Posterior vena cava (tissue), 2 donors: ENCODE measurements around the gene CES1. TPM values are rescaled to one million over a fixed set of nuclear protein-coding genes. Genes with fewer than 3 reads are reported as not detected.
A peak's percentile ranks its signal among the peaks of the same experiment; 100 is the strongest.
"Not testable (repeated sequence)": the region's sequence is repeated elsewhere in the genome, so short reads cannot be mapped to it uniquely, and the experiment has no call there.

Source experiments
- DNase-seq: peaks from one replicate; pipeline ENCODE4 v3.0.0-alpha.2; 2020; ENCODE audit warnings: low spot score
- intact Hi-C, 2 donors: fragments of 100-400 bp; cut with DNase I; formaldehyde crosslinking; loops; one replicate each; pipeline versions ENCODE4 v1.14.1 to v1.14.2; 2022 to 2023
- total RNA-seq, 2 donors: library from RNA; stranded (reverse); fragmentation: NEBNext Ultra II Directional; extraction: Animal tissue kit (Norgen Biotek cat#: 25700); gene quantifications; one replicate each; pipeline ENCODE4 v1.2.1, GENCODE V29; 2021
- donor health status: DM: yes; HTN: yes; CAD: no.
- donor health status: DM: yes; HTN: yes; CAD: no.

Gene CES1
- total RNA-seq, 2 donors from 2014 or later = 29.9 to 95.9 TPM

- intact Hi-C loops = no loop called here
- DNase-seq = no peak
These were observed 22.4 kb downstream of the CES1 start for GRCh38 chr16:55810451-55810961.

- intact Hi-C loops = no loop called here
These were observed 23.0 kb downstream of the CES1 start for GRCh38 chr16:55809851-55810250.

GRCh38 chr16:55809386-55809785 is 23.5 kb downstream of the CES1 start:
- intact Hi-C loops = no loop called here
- DNase-seq = peak; percentile 62

More at GRCh38 chr16:55809851-55810250, 23.0 kb downstream of the CES1 start:
- peak; percentile 45 for DNase-seq

- DNase-seq, intact Hi-C loops: not testable (repeated sequence)
These were observed 24.6 kb downstream of the CES1 start for GRCh38 chr16:55808286-55808685.

- intact Hi-C loops, DNase-seq: not testable (repeated sequence)
These were observed 27.8 kb downstream of the CES1 start for GRCh38 chr16:55805104-55805503.

- intact Hi-C loops, DNase-seq: not testable (repeated sequence)
These were observed 29.2 kb downstream of the CES1 start for GRCh38 chr16:55803681-55804080.

GRCh38 chr16:55792934-55793374 is 39.9 kb downstream of the CES1 start:
- DNase-seq, intact Hi-C loops: not testable (repeated sequence)

GRCh38 chr16:55791512-55791911 is 41.4 kb downstream of the CES1 start:
- intact Hi-C loops, DNase-seq: not testable (repeated sequence)

GRCh38 chr16:55790240-55790639 is 42.7 kb downstream of the CES1 start:
- DNase-seq, intact Hi-C loops: not testable (repeated sequence)

- DNase-seq, intact Hi-C loops: not testable (repeated sequence)
These were observed 50.2 kb downstream of the CES1 start for GRCh38 chr16:55782793-55783091.

- intact Hi-C loops = not testable (repeated sequence)
These were observed 50.7 kb downstream of the CES1 start for GRCh38 chr16:55782091-55782792.

GRCh38 chr16:55781456-55781855 is 51.4 kb downstream of the CES1 start:
- DNase-seq, intact Hi-C loops: not testable (repeated sequence)

More at GRCh38 chr16:55782091-55782792, 50.7 kb downstream of the CES1 start:
- DNase-seq = not testable (repeated sequence)

- DNase-seq, intact Hi-C loops: not testable (repeated sequence)
These were observed 52.8 kb downstream of the CES1 start for GRCh38 chr16:55780095-55780407.

- DNase-seq = peak; percentile 70
- intact Hi-C loops = no loop called here
These were observed 53.3 kb downstream of the CES1 start for GRCh38 chr16:55779402-55780094.

GRCh38 chr16:55778757-55779156 is 54.1 kb downstream of the CES1 start:
- peak; percentile 12 for DNase-seq
- intact Hi-C loops = no loop called here

GRCh38 chr16:55775857-55776256 is 57.0 kb downstream of the CES1 start:
- no peak for DNase-seq
- intact Hi-C loops = no loop called here

- no peak for DNase-seq
- intact Hi-C loops = no loop called here
These were observed 58.9 kb downstream of the CES1 start for GRCh38 chr16:55773859-55774549.

GRCh38 chr16:55765161-55765560 is 67.7 kb downstream of the CES1 start:
- intact Hi-C loops = no loop called here
- no peak for DNase-seq

GRCh38 chr16:55760310-55761001 is 72.4 kb downstream of the CES1 start:
- intact Hi-C loops = no loop called here
- DNase-seq = no peak
